ENCODE measurements around the gene THSD7B. TPM values are rescaled to one million over a fixed set of nuclear protein-coding genes. Genes with fewer than 3 reads are reported as not detected.
"Not testable (repeated sequence)": the region's sequence is repeated elsewhere in the genome, so short reads cannot be mapped to it uniquely, and the experiment has no call there.

THSD7B gene
- total RNA-seq, 1 donor from 2014 or later = 0.19 TPM

DNA sequence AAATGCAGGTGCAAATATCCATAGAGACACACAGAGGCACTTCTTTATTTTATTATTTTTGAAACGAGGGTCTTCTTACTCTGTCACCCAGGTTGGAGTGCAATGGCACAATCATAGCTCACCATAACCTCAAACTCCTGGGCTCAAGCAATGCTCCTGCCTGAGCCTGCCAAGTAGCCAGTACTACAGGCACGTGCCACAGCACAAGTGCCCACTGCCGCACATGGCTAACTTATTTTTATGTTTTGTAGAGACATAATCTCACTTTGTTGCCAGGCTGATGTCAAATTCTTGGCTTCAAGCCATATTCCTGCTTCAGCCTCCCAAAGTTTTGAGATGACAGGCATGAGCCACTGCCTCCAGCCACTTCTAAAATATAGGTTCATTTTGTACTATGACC, 537.6 kb downstream of the THSD7B start:
- TF ChIP-seq, protein P1, sequence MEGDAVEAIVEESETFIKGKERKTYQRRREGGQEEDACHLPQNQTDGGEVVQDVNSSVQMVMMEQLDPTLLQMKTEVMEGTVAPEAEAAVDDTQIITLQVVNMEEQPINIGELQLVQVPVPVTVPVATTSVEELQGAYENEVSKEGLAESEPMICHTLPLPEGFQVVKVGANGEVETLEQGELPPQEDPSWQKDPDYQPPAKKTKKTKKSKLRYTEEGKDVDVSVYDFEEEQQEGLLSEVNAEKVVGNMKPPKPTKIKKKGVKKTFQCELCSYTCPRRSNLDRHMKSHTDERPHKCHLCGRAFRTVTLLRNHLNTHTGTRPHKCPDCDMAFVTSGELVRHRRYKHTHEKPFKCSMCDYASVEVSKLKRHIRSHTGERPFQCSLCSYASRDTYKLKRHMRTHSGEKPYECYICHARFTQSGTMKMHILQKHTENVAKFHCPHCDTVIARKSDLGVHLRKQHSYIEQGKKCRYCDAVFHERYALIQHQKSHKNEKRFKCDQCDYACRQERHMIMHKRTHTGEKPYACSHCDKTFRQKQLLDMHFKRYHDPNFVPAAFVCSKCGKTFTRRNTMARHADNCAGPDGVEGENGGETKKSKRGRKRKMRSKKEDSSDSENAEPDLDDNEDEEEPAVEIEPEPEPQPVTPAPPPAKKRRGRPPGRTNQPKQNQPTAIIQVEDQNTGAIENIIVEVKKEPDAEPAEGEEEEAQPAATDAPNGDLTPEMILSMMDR (conservative IDR thresholded peaks at IDR 0.05) = no peak
- DNase-seq (ENCODE audit: low read depth, low spot score) = no peak
- Mint-ChIP-seq H3K4me1 (no peaks in the 10 kb centered on the region), H3K27ac (ENCODE audit: unreplicated experiment) (no peak overlapping the region), H3K4me3 (no peak overlapping the region), H3K27me3 (ENCODE audit: low read depth) (peaks cover under 1% of the 10 kb centered on the region), H3K36me3 (ENCODE audit: low read depth) (no peaks in the 10 kb centered on the region), H3K9me3 (no peaks in the 10 kb centered on the region)

DNA sequence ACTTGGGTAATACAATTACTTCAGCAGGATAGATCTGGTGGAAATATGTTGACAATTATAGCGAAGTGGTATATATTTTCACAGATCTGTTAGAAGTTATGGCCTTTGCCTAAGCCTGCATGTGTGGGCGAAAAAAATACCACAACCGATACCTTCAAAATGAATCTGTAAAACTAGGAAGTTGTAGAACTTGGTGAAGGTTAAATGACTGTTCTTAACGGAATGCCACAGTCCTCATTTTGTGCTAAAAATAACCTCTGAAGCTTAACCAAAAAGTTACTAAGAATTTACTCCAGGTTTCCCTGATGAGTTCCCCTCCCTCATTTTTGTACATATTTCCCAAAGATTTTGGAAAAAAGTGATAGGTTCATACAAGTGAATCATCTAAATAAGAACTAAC, 550.7 kb downstream of the THSD7B start:
- H3K36me3 Mint-ChIP-seq (ENCODE audit: low read depth) = no peaks in the 10 kb centered on the region
- no peaks in the 10 kb centered on the region for H3K4me1 Mint-ChIP-seq
- TF ChIP-seq, protein P1 (conservative IDR thresholded peaks at IDR 0.05) = no peak
- no peak overlapping the region for H3K27ac Mint-ChIP-seq (ENCODE audit: unreplicated experiment)
- DNase-seq (ENCODE audit: low read depth, low spot score) = no peak
- H3K4me3 Mint-ChIP-seq = no peak overlapping the region
- peaks cover 2% of the 10 kb centered on the region for H3K9me3 Mint-ChIP-seq
- no peaks in the 10 kb centered on the region for H3K27me3 Mint-ChIP-seq (ENCODE audit: low read depth)

DNA sequence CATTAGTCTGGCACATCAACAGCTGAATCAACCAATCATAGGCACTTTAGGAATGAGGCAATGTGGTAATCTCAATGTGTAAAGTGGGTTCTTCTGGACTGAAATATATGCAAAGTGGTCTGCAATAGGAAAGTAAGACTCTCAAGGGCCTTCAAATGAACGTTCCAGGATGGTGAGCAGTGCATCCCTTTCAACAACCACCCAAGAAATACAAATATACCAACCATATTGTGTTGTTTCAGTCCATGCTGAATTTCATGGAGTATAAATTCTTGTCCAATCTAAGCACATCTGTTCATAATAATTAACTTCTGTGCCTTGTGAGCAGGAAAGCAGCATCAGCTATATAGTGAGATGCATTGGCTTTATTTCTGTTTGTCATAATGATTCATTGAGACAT, 556.2 kb downstream of the THSD7B start:
- H3K9me3 Mint-ChIP-seq = no peaks in the 10 kb centered on the region
- no peak overlapping the region for H3K27ac Mint-ChIP-seq (ENCODE audit: unreplicated experiment)
- H3K27me3 Mint-ChIP-seq (ENCODE audit: low read depth) = no peaks in the 10 kb centered on the region
- H3K4me1 Mint-ChIP-seq = no peaks in the 10 kb centered on the region
- H3K4me3 Mint-ChIP-seq = no peak overlapping the region
- H3K36me3 Mint-ChIP-seq (ENCODE audit: low read depth) = no peaks in the 10 kb centered on the region
- TF ChIP-seq, protein P1 (conservative IDR thresholded peaks at IDR 0.05) = no peak
- no peak for DNase-seq (ENCODE audit: low read depth, low spot score)

DNA sequence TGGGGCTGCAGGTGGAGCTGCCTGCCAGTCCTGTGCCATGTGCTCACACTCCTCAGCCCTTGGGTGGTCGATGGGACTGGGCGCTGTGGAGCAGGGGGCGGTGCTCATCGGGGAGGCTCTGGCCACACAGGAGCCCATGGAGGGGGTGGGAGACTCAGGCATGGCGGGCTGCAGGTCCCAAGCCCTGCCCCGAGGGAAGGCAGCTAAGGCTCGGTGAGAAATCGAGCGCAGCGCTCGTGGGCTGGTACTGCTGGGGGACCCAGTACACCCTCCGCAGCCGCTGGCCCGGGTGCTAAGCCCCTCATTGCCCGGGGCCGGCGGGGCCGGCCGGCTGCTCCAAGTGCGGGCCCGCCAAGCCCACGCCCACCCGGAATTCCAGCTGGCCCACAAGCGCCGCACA, 566.2 kb downstream of the THSD7B start:
- H3K4me1 Mint-ChIP-seq; H3K9me3 Mint-ChIP-seq; H3K36me3 Mint-ChIP-seq (ENCODE audit: low read depth); H3K4me3 Mint-ChIP-seq; H3K27ac Mint-ChIP-seq (ENCODE audit: unreplicated experiment); DNase-seq (ENCODE audit: low read depth, low spot score); H3K27me3 Mint-ChIP-seq (ENCODE audit: low read depth): not testable (repeated sequence)

- no peak overlapping the region for H3K4me3 Mint-ChIP-seq
These were observed 568.2 kb downstream of the THSD7B start for GRCh38 chr2:137333386-137334165.

GRCh38 chr2:137336067-137336466, 570.7 kb downstream of the THSD7B start:
- DNase-seq (ENCODE audit: low read depth, low spot score) = no peak
- H3K27ac Mint-ChIP-seq (ENCODE audit: unreplicated experiment) = no peak overlapping the region
- H3K36me3 Mint-ChIP-seq (ENCODE audit: low read depth) = no peaks in the 10 kb centered on the region
- no peaks in the 10 kb centered on the region for H3K9me3 Mint-ChIP-seq
- peaks cover 5% of the 10 kb centered on the region for H3K4me1 Mint-ChIP-seq
- H3K4me3 Mint-ChIP-seq = no peak overlapping the region
- H3K27me3 Mint-ChIP-seq (ENCODE audit: low read depth) = peaks cover 8% of the 10 kb centered on the region
- TF ChIP-seq, protein P1 (conservative IDR thresholded peaks at IDR 0.05) = no peak

More at GRCh38 chr2:137333386-137334165, 568.2 kb downstream of the THSD7B start:
- Mint-ChIP-seq H3K36me3 (ENCODE audit: low read depth) (no peaks in the 10 kb centered on the region), H3K9me3 (peaks cover 6% of the 10 kb centered on the region), H3K27ac (ENCODE audit: unreplicated experiment) (no peak overlapping the region), H3K27me3 (ENCODE audit: low read depth) (no peaks in the 10 kb centered on the region), H3K4me1 (peaks cover 5% of the 10 kb centered on the region)
- no peak for DNase-seq (ENCODE audit: low read depth, low spot score)
- TF ChIP-seq, protein P1 (conservative IDR thresholded peaks at IDR 0.05) = no peak

Measured in neural crest cell (in vitro differentiated cells).